GM21367 (cell line): ENCODE measurements around the gene CCR1.

Source experiments
- ATAC-seq: cut with Tn5 transposase; IDR thresholded peaks from one replicate; pipeline ENCODE4 v1.9.1; 2021; ENCODE audit not compliant: unreplicated experiment

Gene CCR1

GRCh38 chr3:46208167-46208704 lies at the start of gene CCR1:
TSS of gene CCR1 (minus strand) at chr3:46208313. CDS start at chr3:46204313, 4,000 bp downstream.
- ATAC-seq = peak; percentile 41

- no peak for ATAC-seq
These were observed 44.9 kb upstream of the CCR1 start for GRCh38 chr3:46252980-46253379.

DNA sequence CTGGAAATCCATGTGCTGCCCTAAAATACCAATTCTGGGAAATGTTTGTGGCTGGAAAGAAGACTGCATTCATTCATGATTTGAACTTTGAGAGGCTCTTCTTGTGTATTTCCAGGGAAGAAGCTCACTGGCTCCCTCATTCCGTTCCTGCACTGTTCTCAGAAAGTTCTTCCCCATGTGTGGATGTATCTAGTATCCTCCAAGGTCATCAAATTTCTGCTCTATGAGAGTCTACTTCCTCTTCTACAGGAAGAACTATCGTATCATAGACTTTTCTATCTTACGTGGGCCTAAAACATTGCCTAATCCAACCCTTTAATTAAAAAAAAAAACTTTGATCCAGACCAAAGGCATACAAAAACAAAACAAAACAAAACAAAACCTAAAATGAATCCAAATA lies 37.0 kb upstream of the CCR1 start:
- ATAC-seq = no peak

- no peak for ATAC-seq
These were observed 35.4 kb upstream of the CCR1 start for GRCh38 chr3:46243560-46243959.

DNA sequence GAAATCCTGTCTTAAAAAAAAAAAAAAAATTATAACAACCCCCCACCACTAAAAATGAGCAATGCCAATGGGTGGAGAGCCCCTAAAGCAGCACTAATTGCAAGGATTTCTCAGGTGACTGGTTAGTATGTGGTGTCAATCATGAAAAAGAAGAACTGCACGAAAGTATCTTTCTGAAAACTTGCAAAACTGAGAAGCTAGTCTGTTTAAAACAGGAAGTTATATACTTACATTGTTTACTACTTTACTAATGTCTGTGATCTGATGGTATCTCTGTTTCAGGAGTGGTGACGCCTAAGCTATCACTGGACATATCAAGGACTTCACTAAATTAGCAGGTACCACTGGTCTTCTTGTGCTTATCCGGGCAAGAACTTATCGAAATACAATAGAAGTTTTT lies 34.0 kb upstream of the CCR1 start, which contains the start of gene CCR3:
CCR3 (plus strand) TSS at position 341 of the 400 bp plus-strand sequence. CDS start 22,699 bp downstream, outside the sequence.
- ATAC-seq = peak; percentile 44

DNA sequence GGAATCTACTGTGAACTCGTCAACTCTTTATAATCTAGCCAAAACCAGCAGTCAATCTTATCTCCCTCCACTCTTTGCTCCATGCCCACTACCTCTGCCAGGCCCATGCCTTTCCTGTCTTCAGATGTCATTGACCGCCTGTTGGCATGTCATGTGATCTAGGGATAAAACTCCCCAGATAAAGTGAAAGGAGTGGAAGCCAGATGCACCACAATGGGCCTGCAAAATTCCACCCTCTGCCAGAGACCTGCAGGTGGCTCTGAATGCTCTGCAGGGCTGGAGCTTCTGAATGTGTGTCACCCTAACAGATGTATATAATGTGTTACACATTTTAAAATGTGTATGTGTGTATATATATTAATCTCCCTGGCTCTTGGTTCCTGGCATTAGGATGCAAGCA lies 31.8 kb upstream of the CCR1 start:
- no peak for ATAC-seq

GRCh38 chr3:46239301-46239938 lies 31.3 kb upstream of the CCR1 start:
- ATAC-seq = no peak

GRCh38 chr3:46238386-46238785 lies 30.3 kb upstream of the CCR1 start:
- ATAC-seq = no peak

DNA sequence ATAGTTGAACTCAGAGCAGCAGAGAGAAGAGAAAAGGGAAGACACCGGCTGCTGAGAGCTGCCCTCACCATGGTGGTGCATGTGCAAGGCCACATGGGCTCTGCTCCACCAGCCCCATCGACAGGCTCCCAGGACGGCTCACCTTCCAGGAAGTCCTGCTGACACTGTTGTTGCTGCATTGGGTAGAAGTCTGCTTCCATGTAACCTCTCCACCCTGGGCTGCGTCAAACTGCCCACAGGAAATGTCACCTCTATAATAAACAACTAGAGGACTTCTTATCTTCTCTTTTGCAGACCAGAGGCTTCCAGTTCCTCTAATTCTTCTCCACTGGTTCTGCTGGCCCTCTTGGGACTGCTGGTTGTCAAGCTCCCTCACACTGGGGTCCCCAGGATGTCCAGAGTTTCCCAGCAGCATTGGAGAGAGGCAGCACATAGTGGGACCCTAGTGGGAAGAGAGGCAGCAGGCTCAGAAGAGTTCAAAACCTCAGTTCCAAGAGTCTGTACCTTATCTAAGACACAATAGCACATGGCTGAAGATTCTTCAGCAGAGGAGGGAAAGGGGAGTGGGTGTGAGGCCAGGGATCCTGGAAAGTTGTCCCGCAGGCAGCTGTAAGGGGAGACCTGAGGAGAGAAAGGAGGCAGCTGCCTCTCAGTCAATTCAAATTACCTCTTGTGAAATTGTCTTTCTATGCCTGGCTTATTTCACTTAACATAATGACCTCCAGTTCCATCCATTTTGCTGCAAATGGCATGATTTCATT lies 28.4 kb upstream of the CCR1 start:
- no peak for ATAC-seq

DNA sequence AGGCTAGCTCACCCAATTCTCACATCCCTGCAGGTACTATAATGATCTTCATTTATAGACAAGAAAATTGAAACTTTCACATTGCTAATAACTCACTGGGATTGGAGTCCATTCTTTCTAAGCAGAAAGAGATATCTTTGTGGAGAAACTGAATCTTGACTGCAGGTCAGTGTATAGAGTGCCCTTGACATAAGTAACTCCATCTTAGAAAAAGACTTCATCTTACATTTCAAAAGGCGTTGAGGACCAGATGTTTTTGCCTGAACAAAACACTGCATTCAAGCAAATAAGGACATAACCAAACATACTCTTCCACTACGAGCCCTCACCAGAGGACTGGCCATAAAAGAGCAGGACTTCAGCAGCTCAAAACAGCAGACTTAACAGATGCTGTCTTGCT lies 27.3 kb upstream of the CCR1 start:
- ATAC-seq = no peak

- ATAC-seq = no peak
These were observed 25.1 kb upstream of the CCR1 start for GRCh38 chr3:46233194-46233593.

GRCh38 chr3:46231323-46231722 lies 23.2 kb upstream of the CCR1 start:
- ATAC-seq = no peak

GRCh38 chr3:46228260-46229242 lies 20.4 kb upstream of the CCR1 start:
- no peak for ATAC-seq

- no peak for ATAC-seq
These were observed 14.5 kb upstream of the CCR1 start for GRCh38 chr3:46222435-46223161.

DNA sequence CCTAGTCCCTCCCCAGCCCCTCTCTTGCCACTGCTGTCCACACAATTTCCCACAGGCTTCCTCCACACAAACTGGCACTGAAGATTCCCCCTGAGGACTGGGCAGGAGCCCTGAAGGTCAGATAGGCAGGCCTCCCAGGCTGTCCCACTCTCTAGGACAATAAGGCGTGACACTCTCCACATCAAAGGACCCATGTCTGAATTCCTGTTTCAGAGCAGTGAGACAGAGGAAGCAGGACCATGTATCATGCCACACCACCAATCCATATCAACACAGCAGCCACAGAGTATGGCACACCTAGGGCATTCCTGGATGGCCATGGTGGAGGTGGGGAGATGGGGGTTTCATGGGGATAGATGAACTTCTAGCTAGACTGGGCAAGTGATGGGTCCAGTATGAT lies 13.8 kb upstream of the CCR1 start:
- ATAC-seq = no peak

DNA sequence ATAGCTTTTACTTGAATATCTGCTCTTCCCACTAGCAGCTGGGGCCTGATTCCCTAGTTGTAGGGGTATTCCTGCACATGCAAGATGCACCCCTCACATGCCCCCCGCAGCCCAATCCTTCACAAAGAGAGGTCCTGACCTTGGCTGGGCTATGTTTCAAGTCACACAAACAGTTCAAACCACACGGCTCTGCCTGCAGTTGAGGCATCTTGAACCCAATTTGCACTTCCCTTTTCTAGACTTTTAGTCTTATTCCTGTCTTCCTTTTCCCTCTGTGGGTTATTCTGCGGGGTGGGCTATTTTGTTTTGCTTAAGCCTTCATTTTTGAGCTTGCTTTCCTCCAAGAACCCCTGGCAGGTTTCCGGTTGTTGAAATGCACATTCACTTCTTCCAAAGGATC lies 13.3 kb upstream of the CCR1 start:
- ATAC-seq = no peak

DNA sequence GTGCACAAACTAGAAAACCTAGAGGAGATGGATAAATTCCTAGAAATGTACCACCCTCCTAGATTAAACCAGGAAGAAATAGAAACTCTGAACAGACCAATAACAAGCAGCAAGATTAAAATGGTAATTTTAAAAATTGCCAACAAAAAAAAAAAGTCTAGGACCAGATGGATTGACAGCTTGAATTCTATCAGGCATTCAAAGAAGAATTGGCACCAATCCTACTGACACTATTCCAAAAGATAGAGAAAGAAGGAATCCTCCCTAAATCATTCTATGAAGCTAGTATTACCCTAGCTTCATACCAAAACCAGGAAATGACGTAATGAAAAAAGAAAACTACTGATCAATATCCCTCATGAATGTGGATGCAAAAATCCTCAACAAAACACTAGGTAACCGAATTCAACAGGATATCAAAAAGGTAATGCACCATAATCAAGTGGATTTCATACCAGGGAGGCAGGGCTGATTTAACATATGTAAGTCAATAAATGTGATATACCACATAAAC lies 10.1 kb upstream of the CCR1 start:
- no peak for ATAC-seq

GRCh38 chr3:46215810-46216414 lies 7.8 kb upstream of the CCR1 start:
- ATAC-seq = no peak

GRCh38 chr3:46214751-46215352 lies 6.7 kb upstream of the CCR1 start:
- ATAC-seq = no peak
